ENCODE results near the gene RAB20.

DNA sequence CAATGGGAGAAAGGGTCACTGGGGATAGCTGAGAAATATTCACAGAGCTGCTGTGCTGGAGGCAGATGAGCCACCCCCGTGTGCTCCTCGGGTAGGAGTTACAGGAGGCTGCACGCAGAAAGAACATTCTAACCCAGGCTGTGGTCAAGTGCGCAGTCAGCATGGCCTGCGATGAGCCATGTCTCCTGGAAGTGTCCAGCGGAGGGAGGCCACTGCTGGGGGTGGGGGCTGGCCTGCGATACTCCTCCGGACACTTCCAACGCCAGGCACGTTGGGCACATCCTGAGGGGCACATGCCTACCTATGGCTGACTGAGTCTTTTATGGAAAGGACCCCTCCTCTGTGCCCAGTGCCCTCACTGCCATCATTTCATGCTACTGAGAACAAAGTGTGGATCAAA is 55.9 kb downstream of the RAB20 start:
- no peak for TF ChIP-seq EP300 (IDR thresholded peaks at IDR 0.05; ENCODE audit: borderline replicate concordance in 1 of 2, low read depth in 2 of 2, low read length in 2 of 2)
- TF ChIP-seq, protein P1, sequence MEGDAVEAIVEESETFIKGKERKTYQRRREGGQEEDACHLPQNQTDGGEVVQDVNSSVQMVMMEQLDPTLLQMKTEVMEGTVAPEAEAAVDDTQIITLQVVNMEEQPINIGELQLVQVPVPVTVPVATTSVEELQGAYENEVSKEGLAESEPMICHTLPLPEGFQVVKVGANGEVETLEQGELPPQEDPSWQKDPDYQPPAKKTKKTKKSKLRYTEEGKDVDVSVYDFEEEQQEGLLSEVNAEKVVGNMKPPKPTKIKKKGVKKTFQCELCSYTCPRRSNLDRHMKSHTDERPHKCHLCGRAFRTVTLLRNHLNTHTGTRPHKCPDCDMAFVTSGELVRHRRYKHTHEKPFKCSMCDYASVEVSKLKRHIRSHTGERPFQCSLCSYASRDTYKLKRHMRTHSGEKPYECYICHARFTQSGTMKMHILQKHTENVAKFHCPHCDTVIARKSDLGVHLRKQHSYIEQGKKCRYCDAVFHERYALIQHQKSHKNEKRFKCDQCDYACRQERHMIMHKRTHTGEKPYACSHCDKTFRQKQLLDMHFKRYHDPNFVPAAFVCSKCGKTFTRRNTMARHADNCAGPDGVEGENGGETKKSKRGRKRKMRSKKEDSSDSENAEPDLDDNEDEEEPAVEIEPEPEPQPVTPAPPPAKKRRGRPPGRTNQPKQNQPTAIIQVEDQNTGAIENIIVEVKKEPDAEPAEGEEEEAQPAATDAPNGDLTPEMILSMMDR (IDR thresholded peaks at IDR 0.05; ENCODE audit: control extremely low read depth in 1 of 3, insufficient read depth in 1 of 3, low read depth in 1 of 3, low read length in 3 of 3), result no peak
- no peak for TF ChIP-seq POLR2AphosphoS5 (IDR thresholded peaks at IDR 0.05; ENCODE audit: low read depth, low read length)
- TF ChIP-seq CHD2 (IDR thresholded peaks at IDR 0.05; ENCODE audit: low read length), result no peak
- no peak for TF ChIP-seq YY1 (IDR thresholded peaks at IDR 0.05; ENCODE audit: low read depth, low read length)
- TF ChIP-seq POLR2A (IDR thresholded peaks at IDR 0.05; ENCODE audit: control extremely low read depth in 1 of 2, low read depth in 2 of 2, low read length in 2 of 2), result no peak
- no peak for TF ChIP-seq HDAC2 (IDR thresholded peaks at IDR 0.05; ENCODE audit: borderline replicate concordance in 1 of 2, low read depth in 2 of 2, low read length in 2 of 2)
- no peak for TF ChIP-seq NRF1 (IDR thresholded peaks at IDR 0.05; ENCODE audit: low read depth, low read length)
- TF ChIP-seq SIX5 (IDR thresholded peaks at IDR 0.05; ENCODE audit: low read depth, low read length), result no peak
- no peak for TF ChIP-seq EZH2 (IDR thresholded peaks at IDR 0.05; ENCODE audit: low read depth, low read length, severe bottlenecking)
- TF ChIP-seq SP1 (IDR thresholded peaks at IDR 0.05; ENCODE audit: low read depth, low read length), result no peak
- no peak for TF ChIP-seq PHF8 (conservative IDR thresholded peaks at IDR 0.05; ENCODE audit: low read depth, low read length)
- no peak for TF ChIP-seq SIN3A (conservative IDR thresholded peaks at IDR 0.05 in 1 of 2, IDR thresholded peaks at IDR 0.05 in 1 of 2; ENCODE audit: low read depth in 1 of 2, low read length in 2 of 2)
